GM19438 (cell line): ENCODE data around the gene SIX1.

Source experiments
- ATAC-seq: cut with Tn5 transposase; IDR thresholded peaks from one replicate; pipeline ENCODE4 v1.9.1; 2021; ENCODE audit warnings: low read depth; ENCODE audit not compliant: unreplicated experiment

Gene SIX1

GRCh38 chr14:60602291-60602690 lies 47.0 kb downstream of the SIX1 start:
- ATAC-seq = no peak

- ATAC-seq = no peak
Measured at GRCh38 chr14:60599727-60600126, 49.5 kb downstream of the SIX1 start.

GRCh38 chr14:60596139-60596538 lies 53.1 kb downstream of the SIX1 start:
- no peak for ATAC-seq

GRCh38 chr14:60594062-60594461 lies 55.2 kb downstream of the SIX1 start:
- no peak for ATAC-seq
